CD14-positive monocyte (primary cell): ENCODE data around the gene ARID3A. TPM values are rescaled to one million over a fixed set of nuclear protein-coding genes. Genes with fewer than 3 reads are reported as not detected.
A peak's percentile ranks its signal among the peaks of the same experiment; 100 is the strongest.

Experiments
- DNase-seq, 3 donors: peaks; one replicate each; pipeline ENCODE4 v3.0.0-alpha.2; 2011 to 2022
- H2AFZ ChIP-seq: 2 replicates; pipeline ENCODE4 v1.6.0; 2012; ENCODE audit warnings: mild to moderate bottlenecking, low read depth, low read length, inconsistent platforms; ENCODE audit not compliant: insufficient read depth, poor library complexity, severe bottlenecking
- H3K27ac ChIP-seq, 2 donors: 1 replicate in 1 of 2; 2 replicates in 1 of 2; pipeline ENCODE4 v1.5.1; 2012 to 2013; ENCODE audit warnings: low read length in 2 of 2, control low read depth in 1 of 2, inconsistent platforms in 1 of 2, low read depth in 1 of 2, mild to moderate bottlenecking in 1 of 2
- H3K27me3 ChIP-seq, 2 donors: one replicate each; pipeline versions ENCODE4 v1.6.0 to v1.6.1; 2011 to 2013; ENCODE audit warnings: low read length in 2 of 2; ENCODE audit not compliant: control insufficient read depth in 2 of 2, insufficient read depth in 2 of 2
- H3K36me3 ChIP-seq, 2 donors: replicated peaks in 1 of 2; 1 replicate in 1 of 2; 2 replicates in 1 of 2; pipeline versions ENCODE4 v1.5.1 to v1.6.1; 2012 to 2013; ENCODE audit warnings: low read length in 2 of 2, control low read depth in 1 of 2, inconsistent platforms in 1 of 2, mild to moderate bottlenecking in 1 of 2; ENCODE audit not compliant: insufficient read depth in 2 of 2, control insufficient read depth in 1 of 2
- H3K4me1 ChIP-seq, 2 donors: 1 replicate in 1 of 2; 2 replicates in 1 of 2; pipeline versions ENCODE4 v1.5.1 to v1.6.1; 2012 to 2013; ENCODE audit warnings: low read length in 2 of 2, control low read depth in 1 of 2, inconsistent platforms in 1 of 2, mild to moderate bottlenecking in 1 of 2, moderate library complexity in 1 of 2; ENCODE audit not compliant: insufficient read depth in 2 of 2, control insufficient read depth in 1 of 2
- H3K4me2 ChIP-seq: replicated peaks from 2 replicates; pipeline ENCODE3; 2012; ENCODE audit warnings: low read length, moderate library complexity, mild to moderate bottlenecking; ENCODE audit not compliant: poor library complexity, severe bottlenecking; ENCODE audit errors: extremely low read depth
- H3K4me3 ChIP-seq, 3 experiments: fragments of 200-600 bp in 1 of 3; sonication (generic) in 1 of 3; replicated peaks in 1 of 3; 1 replicate in 2 of 3; 2 replicates in 1 of 3; pipeline ENCODE4 v1.5.1; 2011 to 2013; ENCODE audit warnings: low read length in 3 of 3, mild to moderate bottlenecking in 3 of 3, control low read depth in 2 of 3, low read depth in 2 of 3, inconsistent platforms in 1 of 3, moderate library complexity in 1 of 3
- H3K79me2 ChIP-seq: 2 replicates; pipeline ENCODE4 v1.6.0; 2012; ENCODE audit warnings: mild to moderate bottlenecking, control low read depth, inconsistent platforms, low read length, moderate library complexity; ENCODE audit not compliant: insufficient read depth
- H3K9ac ChIP-seq: 2 replicates; pipeline ENCODE4 v1.6.0; 2017; ENCODE audit warnings: low read length, mild to moderate bottlenecking; ENCODE audit not compliant: insufficient read depth, poor library complexity, severe bottlenecking
- H3K9me3 ChIP-seq, 2 donors: replicated peaks in 1 of 2; 1 replicate in 1 of 2; 2 replicates in 1 of 2; pipeline versions ENCODE4 v1.5.1 to v1.6.1; 2012 to 2013; ENCODE audit warnings: low read length in 2 of 2, control low read depth in 1 of 2; ENCODE audit not compliant: control insufficient read depth in 1 of 2, insufficient read depth in 1 of 2
- H4K20me1 ChIP-seq: 2 replicates; pipeline ENCODE4 v1.6.0; 2012; ENCODE audit warnings: mild to moderate bottlenecking, low read length, control low read depth, moderate library complexity; ENCODE audit not compliant: insufficient read depth
- H3K27ac Mint-ChIP-seq, 7 donors: one replicate each; pipeline ENCODE4 v1.8.0; 2020; ENCODE audit warnings: mild to moderate bottlenecking in 7 of 7, mixed read lengths in 7 of 7, moderate library complexity in 6 of 7, inconsistent platforms in 2 of 7
- H3K27me3 Mint-ChIP-seq, 3 donors: one replicate each; pipeline ENCODE4 v1.8.0; 2021 to 2022; ENCODE audit warnings: low read depth in 3 of 3, mild to moderate bottlenecking in 3 of 3, mixed read lengths in 3 of 3, moderate library complexity in 3 of 3, inconsistent platforms in 1 of 3
- H3K36me3 Mint-ChIP-seq, 2 donors: one replicate each; pipeline ENCODE4 v1.8.0; 2020; ENCODE audit warnings: mixed read lengths in 2 of 2, inconsistent platforms in 1 of 2, mild to moderate bottlenecking in 1 of 2
- H3K4me1 Mint-ChIP-seq: one replicate; pipeline ENCODE4 v1.8.0; 2020; ENCODE audit warnings: mild to moderate bottlenecking, mixed read lengths
- H3K4me3 Mint-ChIP-seq, 2 donors: one replicate each; pipeline ENCODE4 v1.8.0; 2020; ENCODE audit warnings: mild to moderate bottlenecking in 2 of 2, mixed read lengths in 2 of 2, moderate library complexity in 1 of 2
- H3K9me3 Mint-ChIP-seq, 7 donors: one replicate each; pipeline ENCODE4 v1.8.0; 2020 to 2022; ENCODE audit warnings: mixed read lengths in 7 of 7, mild to moderate bottlenecking in 6 of 7, moderate library complexity in 6 of 7, inconsistent platforms in 2 of 7
- WGBS: methylation state at CpG from one replicate; pipeline ENCODE4 v1.1.5; 2013; ENCODE audit warnings: missing lambda C conversion rate; ENCODE audit not compliant: insufficient coverage; 5-methylcytosine and 5-hydroxymethylcytosine counted together
- intact Hi-C, 2 donors: fragments of 100-400 bp; cut with micrococcal nuclease; formaldehyde crosslinking; loops; one replicate each; pipeline versions ENCODE4 v1.15.0 to v1.15.1; 2023
- polyA plus RNA-seq, 3 donors: library from polyadenylated mRNA; depleted of rRNA in 1 of 3; unstranded in 2 of 3; stranded (reverse) in 1 of 3; fragments of 300-500 nt in 2 of 3; fragments of >200 nt in 1 of 3; fragmentation: Illumina TruSeq in 2 of 3; gene quantifications; 1 replicate in 2 of 3; 2 replicates in 1 of 3; pipeline ENCODE4 v1.2.3, GENCODE V29; 2012 to 2021
- TF ChIP-seq, protein P1 (sequence below): fragments of 200-600 bp; IDR thresholded peaks from one replicate; pipeline ENCODE4 v1.8.0; 2022; ENCODE audit warnings: antibody characterized with exemption, mild to moderate bottlenecking

ARID3A gene
- polyA plus RNA-seq, 3 donors = 2.1 to 41.6 (median 3.2) TPM

DNA sequence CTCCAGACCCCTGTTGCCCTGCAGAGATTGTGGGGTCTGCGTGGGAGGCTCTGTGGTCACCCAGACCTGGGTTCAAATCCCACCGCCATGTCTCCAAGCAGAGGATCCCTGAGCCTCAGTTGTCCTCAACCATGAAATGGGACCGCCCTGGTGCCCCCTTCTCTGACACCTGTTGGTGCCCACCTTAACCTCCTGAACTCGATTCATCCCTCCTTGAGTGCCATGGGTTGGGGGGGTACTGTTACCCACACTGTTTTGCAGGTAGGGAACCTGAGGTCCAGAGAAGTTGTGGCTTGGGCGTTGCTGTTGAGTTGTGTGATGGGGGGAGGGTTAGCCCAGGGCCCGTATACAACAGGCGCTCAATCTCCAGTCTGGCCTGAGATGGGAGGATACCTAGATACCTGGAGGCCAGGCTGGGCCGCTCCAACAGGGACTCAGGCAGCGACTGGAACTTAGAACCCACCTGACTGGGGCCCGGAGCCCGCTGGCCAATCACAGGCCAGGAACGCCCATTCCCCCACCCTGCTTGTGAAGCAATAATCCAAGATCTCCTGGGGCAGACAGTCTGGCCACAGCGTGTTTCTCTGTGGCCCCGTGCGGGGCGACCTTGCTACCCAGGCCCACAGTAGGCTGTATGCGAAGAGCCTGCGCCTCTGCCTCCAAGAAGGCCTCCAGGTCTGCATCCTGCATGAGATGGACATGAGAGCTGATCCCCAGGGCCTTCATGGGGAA is 2.8 kb downstream of the ARID3A start:
- H3K4me2 ChIP-seq = peak overlapping the region; percentile 99
- 55% methylated on average over 16 of the region's 18 CpGs for WGBS
- peaks cover 7 to 22% of the 10 kb centered on the region in 2 donors for H3K36me3 ChIP-seq
- Mint-ChIP-seq H3K27ac (peak overlapping the region in 6 of 7 donors; percentile 54 to 96 (median 77)), H3K9me3 (peaks cover 0 to 2% (median 0%) of the 10 kb centered on the region in 7 donors), H3K36me3 (peaks cover 16 to 32% of the 10 kb centered on the region in 2 donors), H3K4me1 (peaks cover 53% of the 10 kb centered on the region), H3K4me3 (peak overlapping the region; percentile 48 to 56), H3K27me3 (no peaks in the 10 kb centered on the region)
- DNase-seq = peak; percentile 42 to 48 (median 43)
- H3K27ac ChIP-seq = peak overlapping the region; percentile 85 to 87
- peaks cover 64% of the 10 kb centered on the region for H4K20me1 ChIP-seq
- peaks cover 94% of the 10 kb centered on the region for H3K79me2 ChIP-seq
- no peak overlapping the region for H3K9ac ChIP-seq
- H3K4me3 ChIP-seq = peak overlapping the region in 2 of 3 experiments; percentile 0 to 99
- peaks cover 53 to 66% of the 10 kb centered on the region in 2 donors for H3K4me1 ChIP-seq
- intact Hi-C loops = loop anchor here in 1 of 2 donors (5.0 to 10.0 kb wide), 2 partner anchors 174 to 316 kb away; partner anchors contain the start of genes ATP5F1D, GPX4 and MIDN
- H2AFZ ChIP-seq = no peak overlapping the region
- no peaks in the 10 kb centered on the region for H3K9me3 ChIP-seq
- TF ChIP-seq, protein P1, sequence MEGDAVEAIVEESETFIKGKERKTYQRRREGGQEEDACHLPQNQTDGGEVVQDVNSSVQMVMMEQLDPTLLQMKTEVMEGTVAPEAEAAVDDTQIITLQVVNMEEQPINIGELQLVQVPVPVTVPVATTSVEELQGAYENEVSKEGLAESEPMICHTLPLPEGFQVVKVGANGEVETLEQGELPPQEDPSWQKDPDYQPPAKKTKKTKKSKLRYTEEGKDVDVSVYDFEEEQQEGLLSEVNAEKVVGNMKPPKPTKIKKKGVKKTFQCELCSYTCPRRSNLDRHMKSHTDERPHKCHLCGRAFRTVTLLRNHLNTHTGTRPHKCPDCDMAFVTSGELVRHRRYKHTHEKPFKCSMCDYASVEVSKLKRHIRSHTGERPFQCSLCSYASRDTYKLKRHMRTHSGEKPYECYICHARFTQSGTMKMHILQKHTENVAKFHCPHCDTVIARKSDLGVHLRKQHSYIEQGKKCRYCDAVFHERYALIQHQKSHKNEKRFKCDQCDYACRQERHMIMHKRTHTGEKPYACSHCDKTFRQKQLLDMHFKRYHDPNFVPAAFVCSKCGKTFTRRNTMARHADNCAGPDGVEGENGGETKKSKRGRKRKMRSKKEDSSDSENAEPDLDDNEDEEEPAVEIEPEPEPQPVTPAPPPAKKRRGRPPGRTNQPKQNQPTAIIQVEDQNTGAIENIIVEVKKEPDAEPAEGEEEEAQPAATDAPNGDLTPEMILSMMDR = no peak
- no peaks in the 10 kb centered on the region for H3K27me3 ChIP-seq

DNA sequence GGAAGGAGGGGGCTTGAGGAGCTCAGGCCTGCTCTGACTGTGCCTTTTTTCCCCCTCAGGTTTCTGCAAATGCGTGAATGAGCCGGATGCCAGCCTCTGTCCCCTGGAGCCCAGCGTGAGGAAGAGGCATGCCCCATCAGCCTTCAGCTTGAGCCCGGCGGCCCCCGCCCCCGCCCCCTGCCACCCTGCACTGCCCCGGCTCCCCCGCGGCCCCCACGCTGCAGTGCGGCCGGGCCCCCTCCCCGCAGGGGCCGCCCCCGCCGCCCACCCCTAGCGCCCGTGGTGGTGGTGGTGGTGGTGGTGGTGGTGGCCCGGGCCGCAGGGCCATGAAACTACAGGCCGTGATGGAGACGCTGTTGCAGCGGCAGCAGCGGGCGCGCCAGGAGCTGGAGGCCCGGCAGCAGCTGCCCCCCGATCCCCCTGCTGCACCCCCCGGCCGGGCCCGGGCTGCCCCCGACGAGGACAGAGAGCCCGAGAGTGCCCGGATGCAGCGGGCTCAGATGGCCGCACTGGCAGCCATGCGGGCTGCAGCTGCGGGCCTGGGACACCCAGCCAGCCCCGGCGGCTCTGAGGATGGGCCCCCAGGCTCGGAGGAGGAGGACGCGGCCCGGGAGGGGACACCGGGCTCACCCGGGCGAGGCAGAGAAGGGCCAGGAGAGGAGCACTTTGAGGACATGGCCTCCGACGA is 3.5 kb downstream of the ARID3A start:
- H3K27ac Mint-ChIP-seq = peak overlapping the region in 1 of 7 donors; percentile 76
- H3K27me3 Mint-ChIP-seq = no peaks in the 10 kb centered on the region
- peaks cover 16 to 32% of the 10 kb centered on the region in 2 donors for H3K36me3 Mint-ChIP-seq
- TF ChIP-seq, protein P1 = no peak
- Histone ChIP-seq H3K27ac (no peak overlapping the region), H3K9me3 (no peaks in the 10 kb centered on the region), H3K9ac (no peak overlapping the region), H3K4me2 (peak overlapping the region; percentile 99), H3K36me3 (peaks cover 7 to 27% of the 10 kb centered on the region in 2 donors), H3K4me3 (peak overlapping the region in 1 of 3 experiments; percentile 99), H2AFZ (no peak overlapping the region), H3K27me3 (no peaks in the 10 kb centered on the region), H4K20me1 (peaks cover 71% of the 10 kb centered on the region), H3K4me1 (peaks cover 53 to 66% of the 10 kb centered on the region in 2 donors), H3K79me2 (peaks cover 96% of the 10 kb centered on the region)
- H3K9me3 Mint-ChIP-seq = peaks cover 0 to 2% (median 0%) of the 10 kb centered on the region in 7 donors
- intact Hi-C loops = loop anchor here in 1 of 2 donors (5.0 to 10.0 kb wide), 2 partner anchors 173 to 315 kb away; partner anchors contain the start of genes ATP5F1D, GPX4 and MIDN
- H3K4me3 Mint-ChIP-seq = no peak overlapping the region
- H3K4me1 Mint-ChIP-seq = peaks cover 55% of the 10 kb centered on the region
- 96% methylated on average over 24 of the region's 51 CpGs for WGBS
- DNase-seq = no peak
